Amniotic stem cell (primary cell): ENCODE measurements around the gene SLC48A1.

Experiments
- DNase-seq: peaks from one replicate; lab custom pipeline; 2025; lab: John Stamatoyannopoulos, UW

SLC48A1 gene

GRCh38 chr12:47777151-47777550, 4.1 kb downstream of the SLC48A1 start:
- DNase-seq: no peak

DNA sequence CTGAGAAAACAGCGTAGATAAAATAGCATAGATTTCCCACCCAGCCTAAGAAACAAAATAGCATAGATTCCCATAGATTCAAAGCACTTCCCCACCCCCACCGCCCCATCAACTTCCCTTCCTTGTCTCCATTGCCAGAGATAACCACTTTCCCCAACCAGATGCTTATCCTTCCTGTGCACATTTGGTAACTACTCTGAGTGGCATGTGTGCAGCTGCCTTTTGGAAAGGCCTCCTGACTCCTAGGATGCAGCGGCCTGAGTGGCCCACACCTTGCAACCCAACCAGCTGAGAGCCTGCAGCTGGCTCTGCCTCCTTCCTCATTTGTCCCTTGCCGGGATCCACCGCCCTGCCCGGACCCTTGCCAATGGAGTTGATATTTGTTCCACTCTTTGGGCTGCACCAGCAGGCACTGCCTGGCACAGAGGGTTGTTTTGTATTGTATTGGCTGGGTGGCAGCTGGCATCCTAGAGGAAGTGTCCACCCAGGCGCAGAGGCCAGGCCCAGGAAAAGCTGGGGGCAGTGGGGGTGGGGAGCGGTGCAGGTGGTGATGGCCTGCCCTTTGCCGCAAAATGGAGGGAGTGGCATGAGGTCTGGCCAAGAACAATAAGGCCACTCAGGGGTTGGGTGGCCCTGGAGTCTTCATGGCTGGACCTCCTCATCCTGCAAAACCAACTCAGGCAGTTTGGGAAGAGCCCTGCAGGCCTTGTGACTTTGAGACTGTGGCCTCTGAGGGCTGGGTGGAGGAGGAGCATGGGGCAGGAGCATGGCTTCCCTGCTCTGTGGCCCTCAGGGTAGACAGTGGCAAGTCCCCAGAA, 4.9 kb downstream of the SLC48A1 start:
- DNase-seq: no peak

- DNase-seq: no peak
Measured at GRCh38 chr12:47778881-47779280, 5.8 kb downstream of the SLC48A1 start.

DNA sequence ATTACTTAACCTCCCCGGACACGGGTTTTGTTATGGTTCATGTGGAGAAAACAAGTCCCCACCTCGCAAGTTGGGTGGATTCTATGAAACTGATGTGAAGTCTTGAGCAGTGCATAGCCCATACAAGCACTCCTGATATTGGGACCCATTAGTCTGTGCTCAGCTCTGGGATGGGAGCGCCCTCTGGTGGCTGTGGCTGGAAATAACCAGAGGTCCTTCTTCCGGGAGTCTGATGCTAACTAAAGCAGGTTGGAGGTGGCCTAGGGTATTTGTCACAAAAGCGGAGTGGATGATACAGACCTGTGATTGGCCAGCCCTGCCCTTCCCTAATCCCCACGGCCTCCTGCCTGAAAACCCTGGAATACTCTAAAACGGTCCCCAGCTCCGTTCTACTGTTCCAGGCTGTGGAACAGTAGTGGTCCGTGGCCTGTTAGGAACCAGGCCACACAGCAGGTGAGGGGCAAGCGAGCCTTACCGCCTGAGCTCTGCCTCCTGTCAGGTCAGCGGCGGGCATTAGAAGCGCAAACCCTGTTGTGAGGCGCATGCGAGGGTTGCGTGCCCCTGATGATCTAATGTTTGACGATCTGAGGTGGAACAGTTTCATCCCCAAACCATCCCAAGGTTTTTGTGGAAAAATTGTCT, 6.4 kb downstream of the SLC48A1 start:
- peak; percentile 18 for DNase-seq

GRCh38 chr12:47779943-47780504, 7.0 kb downstream of the SLC48A1 start:
- DNase-seq: no peak

DNA sequence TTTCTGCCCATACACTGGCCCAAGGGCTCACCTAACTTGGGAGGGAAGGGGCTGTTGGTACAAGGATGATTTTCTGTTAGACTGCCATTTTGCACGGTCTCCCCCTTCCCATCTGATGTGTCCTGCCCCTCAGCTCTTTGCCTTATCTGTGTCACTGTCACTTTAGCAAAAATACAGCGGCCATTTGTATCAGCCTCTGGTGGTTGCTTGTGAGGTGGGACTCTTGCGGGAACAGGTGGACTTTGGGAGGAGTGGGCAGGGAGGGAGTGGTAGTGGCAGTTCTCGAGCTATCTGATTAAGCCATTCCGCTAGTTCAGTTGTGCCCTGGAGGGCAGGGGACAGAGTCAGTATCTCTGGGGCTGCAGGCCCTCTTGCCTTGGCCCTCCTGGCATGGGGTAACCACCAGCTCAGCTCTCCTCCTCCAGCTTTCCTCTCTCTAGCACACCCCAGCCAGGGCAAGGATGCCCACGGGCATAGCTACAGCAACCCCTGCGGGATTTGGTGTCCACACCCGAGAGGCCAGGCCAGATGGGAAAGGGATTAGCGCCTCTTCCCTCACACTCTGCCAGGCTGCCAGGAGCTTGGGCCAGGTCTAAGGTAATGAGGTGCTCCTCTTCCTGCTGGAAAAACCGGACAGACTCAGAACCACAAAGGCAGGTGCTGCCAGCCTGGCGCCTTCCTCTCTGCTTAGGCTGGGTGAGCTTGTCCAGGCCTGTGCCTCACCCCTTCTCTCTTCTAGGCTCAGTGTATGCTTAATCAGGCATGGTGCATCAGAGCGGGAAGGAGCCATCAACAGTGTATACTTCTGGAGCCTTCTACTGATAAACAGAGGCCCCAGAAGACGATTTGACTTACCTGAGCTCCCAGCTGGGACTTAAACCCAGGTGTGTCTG, 8.7 kb downstream of the SLC48A1 start:
- no peak for DNase-seq

GRCh38 chr12:47782372-47782770, 9.3 kb downstream of the SLC48A1 start:
- no peak for DNase-seq

DNA sequence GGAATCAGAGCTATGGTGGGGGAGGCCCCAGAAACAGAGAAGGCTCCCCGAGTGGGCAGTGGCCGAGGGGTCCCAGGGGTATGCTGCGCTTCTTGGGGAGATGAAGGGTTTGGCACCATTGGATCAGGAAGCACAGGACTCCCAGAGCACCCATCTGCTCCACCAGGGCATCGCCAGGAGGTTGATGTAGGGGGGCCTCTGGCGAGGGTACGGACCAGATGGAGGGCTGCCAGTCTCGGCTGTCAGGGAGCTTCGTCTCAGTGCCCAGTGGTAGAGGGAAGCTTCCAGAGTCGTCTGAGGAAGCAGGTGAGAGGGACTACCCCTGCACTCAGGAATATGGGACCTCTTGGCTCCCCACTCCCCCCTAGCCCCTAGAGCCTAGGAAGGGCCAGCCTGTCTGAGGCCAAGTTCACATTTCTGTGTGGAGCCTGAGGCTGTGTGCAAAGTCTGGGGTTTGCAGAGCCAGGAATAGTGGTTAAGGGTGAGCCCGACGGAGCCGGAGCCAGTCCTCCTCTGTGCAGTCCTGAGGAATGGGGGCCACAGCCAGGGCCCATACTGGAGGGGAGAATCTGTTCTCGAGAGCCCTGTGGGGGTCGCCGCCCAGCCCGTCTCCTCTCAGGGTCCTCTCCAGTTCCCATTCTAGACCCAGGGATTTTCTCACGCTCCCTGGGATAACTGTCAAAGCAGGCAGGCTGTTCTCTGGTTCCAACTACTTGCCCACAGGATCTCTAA, 10.2 kb downstream of the SLC48A1 start:
- no peak for DNase-seq

DNA sequence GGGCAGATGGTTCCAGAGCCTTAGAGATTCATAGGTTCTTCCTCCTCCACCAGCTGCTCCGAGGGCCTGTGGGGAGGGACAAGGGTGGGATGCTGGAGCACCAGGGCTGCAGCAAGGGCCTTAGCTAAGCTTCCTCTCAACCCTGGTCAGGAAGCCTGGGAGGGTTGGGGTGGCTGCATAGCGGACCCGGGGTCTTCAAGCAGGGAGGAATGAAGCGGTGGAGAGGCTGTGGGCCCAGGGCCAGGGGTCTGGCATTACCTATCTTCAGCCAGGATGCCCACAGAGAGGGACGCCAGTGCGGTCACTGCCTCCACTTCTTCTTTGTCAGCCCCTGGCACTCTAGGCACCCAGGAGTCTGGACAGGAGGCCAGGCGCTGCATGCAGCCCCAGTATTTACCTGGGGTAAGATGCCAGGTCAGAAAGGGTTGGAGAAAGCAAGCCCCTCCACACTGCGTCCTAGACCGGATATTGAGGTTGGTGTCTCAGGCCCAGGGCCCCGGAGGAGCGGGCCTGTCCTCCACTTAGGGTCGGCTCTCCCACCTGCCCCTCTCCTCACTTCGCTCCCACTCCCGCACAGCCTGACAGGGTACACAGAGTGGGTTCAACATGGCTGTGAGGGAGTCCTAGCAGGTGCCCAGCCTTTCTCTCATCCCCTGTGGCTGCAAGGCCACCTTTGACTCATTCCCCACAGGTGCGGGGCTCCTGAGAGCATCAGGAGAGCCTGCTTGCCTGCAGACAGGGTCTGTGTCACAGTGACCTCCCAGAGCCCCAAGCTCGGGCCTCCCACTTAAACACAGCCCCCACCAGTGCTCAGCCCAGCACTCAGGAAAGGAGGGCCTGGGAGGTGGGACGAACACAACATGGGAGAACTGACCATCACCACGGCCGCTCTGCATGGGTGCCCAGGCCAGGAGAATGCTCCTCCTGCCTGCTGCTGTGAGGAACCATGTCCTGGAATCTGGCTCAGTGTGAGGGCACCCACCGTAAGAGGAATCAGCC, 11.1 kb downstream of the SLC48A1 start:
- no peak for DNase-seq

DNA sequence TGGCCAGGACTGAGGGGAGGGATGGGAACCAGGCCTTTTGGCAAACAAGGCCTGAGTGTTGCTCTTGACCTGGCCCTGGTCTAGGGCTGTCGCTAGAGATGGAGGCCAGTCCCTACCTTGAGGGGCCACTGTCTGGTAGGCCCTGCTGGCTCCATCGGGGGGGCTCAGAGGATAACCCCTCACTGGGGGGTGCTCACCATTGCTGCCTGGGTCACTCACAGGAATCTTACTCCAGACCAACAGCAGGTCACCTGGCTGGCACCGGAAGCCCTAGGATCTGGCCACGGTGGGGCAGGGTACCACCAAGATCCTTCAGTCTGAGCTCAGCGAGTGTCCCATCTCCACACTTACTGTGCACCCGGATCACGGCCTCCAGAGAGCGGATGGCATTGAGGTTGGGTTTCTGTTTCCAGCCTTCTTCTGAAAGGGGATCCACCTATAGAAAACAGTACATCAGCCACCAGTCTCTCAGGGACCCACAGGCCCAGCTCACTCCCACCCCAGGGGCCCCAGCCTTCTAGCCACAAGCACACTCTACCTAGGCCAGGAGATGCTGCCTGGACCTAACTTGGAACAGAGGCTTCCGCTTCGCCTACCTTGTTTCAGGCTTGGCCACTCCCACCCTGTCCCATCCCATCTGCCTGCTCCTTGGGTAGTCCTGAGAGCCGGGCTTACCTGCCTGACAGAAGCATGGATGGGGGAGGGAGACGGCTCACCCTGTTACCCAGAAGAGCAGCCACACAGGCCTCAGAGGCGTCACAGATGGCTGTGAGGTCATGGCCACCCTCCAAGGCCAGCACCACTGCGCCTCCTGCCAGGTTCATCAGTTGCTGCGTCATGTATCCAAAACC, 12.2 kb downstream of the SLC48A1 start:
- no peak for DNase-seq

DNA sequence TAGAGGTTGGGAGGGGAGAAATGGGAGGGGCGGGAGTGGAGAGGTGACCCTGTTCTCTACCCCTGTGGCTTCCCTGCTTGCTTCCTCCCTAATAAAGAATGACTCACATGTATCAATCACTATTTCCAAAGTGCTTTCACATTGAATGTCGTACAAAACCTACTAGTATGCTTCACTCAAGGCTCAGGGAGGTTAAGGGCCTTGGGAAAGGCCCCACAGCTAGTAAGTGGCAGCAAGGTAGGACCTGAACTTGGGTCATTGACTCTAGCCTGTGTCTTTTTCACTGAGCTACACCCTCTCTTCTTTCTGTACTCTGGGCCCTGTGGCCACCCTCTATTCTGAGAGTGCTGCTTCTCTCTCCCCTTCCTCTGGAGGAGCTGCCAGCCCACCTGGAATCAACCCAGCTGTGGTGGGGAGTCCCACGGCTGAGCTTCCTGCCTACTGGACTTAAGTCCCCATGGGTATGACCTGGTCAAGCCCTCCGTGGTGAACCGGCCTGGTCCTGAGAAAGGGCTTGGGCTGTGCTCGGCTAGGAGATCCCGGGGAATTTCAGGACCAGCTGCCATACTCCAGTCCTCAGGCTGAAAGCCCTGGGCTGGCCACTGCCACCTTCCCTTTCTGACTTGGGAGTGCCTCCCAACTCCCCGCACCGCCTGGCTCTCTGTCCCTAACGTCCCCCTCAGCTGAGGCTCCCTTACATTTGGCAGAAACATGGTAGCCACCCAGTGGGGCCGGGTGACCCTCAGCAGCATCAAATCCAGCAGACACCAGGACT, 13.0 kb downstream of the SLC48A1 start:
- DNase-seq: no peak

GRCh38 chr12:47786662-47787280, 13.7 kb downstream of the SLC48A1 start:
- DNase-seq: no peak

DNA sequence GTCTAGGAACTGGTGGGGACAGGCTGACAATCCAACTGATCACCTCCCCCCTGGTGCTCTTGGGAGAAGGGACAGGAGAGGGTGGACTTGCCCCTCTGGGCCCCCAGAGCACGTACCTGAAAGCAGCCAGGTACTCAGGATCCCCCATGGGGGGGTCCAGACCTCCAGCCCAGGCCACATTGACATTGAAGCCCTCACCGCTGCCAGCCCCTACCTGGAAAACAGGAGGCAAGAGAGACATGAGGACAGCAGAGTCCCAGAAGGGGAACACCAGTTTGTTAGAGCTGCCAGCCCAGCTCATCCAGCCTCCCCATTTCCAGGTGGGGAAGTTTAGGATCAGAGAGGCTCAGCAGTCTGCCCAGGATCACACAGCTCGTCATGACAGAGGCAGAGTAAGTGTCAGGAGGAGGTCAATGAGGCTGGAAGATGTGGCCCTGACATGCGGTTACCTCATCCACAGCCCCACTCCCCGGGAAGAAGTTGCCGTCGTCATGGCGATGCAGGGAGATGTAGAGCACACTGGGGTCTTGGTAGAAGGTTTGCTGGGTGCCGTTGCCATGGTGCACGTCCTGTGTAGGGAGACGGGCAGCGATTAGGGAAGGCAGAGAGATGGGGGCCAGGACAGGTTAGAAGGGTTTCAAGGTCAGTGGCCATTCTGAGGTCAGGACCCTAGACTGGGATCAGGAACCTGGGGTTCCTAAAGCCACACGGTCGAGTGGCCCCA, 14.7 kb downstream of the SLC48A1 start:
- DNase-seq: no peak

- no peak for DNase-seq
Measured at GRCh38 chr12:47789141-47789540, 16.1 kb downstream of the SLC48A1 start.

DNA sequence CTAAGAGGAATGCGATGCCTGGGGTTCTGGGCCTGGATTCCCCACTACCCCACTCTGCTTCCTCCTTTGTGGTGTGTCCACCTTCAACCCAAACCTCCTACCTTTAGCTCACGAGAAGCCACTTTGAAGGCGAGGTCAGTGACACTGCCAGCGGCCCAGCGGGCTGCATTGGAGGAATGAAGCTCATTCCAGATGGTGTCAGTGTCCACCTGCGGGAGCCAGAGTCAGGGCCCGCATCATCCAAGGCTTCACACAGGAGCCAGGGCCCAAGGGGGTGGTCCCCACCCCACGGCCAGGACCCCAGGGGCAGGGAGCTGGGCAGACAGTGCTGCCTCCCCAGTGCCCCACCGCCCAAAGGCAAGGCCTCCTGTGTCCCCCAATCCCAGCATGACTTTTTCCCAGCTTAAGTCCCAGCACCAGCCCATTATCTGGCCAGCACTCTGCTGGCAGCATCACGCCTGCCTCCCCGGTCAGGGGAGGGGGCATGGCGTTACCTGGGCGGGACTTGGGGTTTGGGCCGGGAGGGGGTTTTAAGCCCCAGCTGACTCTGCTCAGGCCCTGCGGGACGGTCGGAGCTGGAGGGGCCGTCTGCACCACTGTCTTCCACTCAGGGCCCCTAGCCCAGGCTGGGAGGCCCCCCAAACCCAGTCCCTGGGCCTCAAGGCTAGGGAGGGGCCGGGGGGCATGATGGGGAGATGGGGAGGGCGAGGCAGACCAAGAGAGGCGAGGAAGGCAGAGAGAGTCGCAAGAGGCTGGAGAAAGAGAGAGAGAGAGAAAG, 16.9 kb downstream of the SLC48A1 start:
- no peak for DNase-seq

- no peak for DNase-seq
Measured at GRCh38 chr12:47790676-47791350, 17.8 kb downstream of the SLC48A1 start.
